NCI-H1436 (cell line): Measurements from ENCODE around the gene MAN1A2.

Experiments
- DNase-seq: peaks from one replicate; lab custom pipeline; 2025; lab: John Stamatoyannopoulos, UW

MAN1A2 gene

GRCh38 chr1:117559139-117559538, 191.9 kb downstream of the MAN1A2 start:
- no peak for DNase-seq

- DNase-seq = no peak
Observed at GRCh38 chr1:117559985-117560384, 192.7 kb downstream of the MAN1A2 start.

- DNase-seq = no peak
Observed at GRCh38 chr1:117561071-117561470, 193.8 kb downstream of the MAN1A2 start.

GRCh38 chr1:117561551-117561950, 194.3 kb downstream of the MAN1A2 start:
- DNase-seq = no peak

- DNase-seq = no peak
Observed at GRCh38 chr1:117562581-117563491, 195.6 kb downstream of the MAN1A2 start.

GRCh38 chr1:117563492-117563875, 196.2 kb downstream of the MAN1A2 start:
- no peak for DNase-seq

GRCh38 chr1:117564227-117565075, 197.2 kb downstream of the MAN1A2 start:
- no peak for DNase-seq

GRCh38 chr1:117565076-117565556, 197.9 kb downstream of the MAN1A2 start:
- no peak for DNase-seq

GRCh38 chr1:117565745-117566455, 198.7 kb downstream of the MAN1A2 start:
- DNase-seq = no peak

- no peak for DNase-seq
Observed at GRCh38 chr1:117566556-117566955, 199.3 kb downstream of the MAN1A2 start.

GRCh38 chr1:117567435-117567834, 200.2 kb downstream of the MAN1A2 start:
- DNase-seq = no peak

GRCh38 chr1:117567976-117568375, 200.7 kb downstream of the MAN1A2 start:
- no peak for DNase-seq

- no peak for DNase-seq
Observed at GRCh38 chr1:117568999-117569398, 201.8 kb downstream of the MAN1A2 start.

- no peak for DNase-seq
Observed at GRCh38 chr1:117569856-117570255, 202.6 kb downstream of the MAN1A2 start.

GRCh38 chr1:117570988-117571409, 203.8 kb downstream of the MAN1A2 start:
- no peak for DNase-seq

- DNase-seq = no peak
Observed at GRCh38 chr1:117571496-117571895, 204.2 kb downstream of the MAN1A2 start.

GRCh38 chr1:117572546-117572945, 205.3 kb downstream of the MAN1A2 start:
- no peak for DNase-seq

- no peak for DNase-seq
Observed at GRCh38 chr1:117573386-117574023, 206.3 kb downstream of the MAN1A2 start.

- no peak for DNase-seq
Observed at GRCh38 chr1:117574161-117574835, 207.0 kb downstream of the MAN1A2 start.

- no peak for DNase-seq
Observed at GRCh38 chr1:117575586-117576225, 208.5 kb downstream of the MAN1A2 start.
